T-helper 1 cell (primary cell): ENCODE measurements around the gene NELL1.
"Not testable (repeated sequence)": the region's sequence is repeated elsewhere in the genome, so short reads cannot be mapped to it uniquely, and the experiment has no call there.

Experiments used
- DNase-seq, 5 donors: peaks; one replicate each; pipeline ENCODE4 v3.0.0-alpha.2; 2012 to 2020

NELL1 gene

GRCh38 chr11:21257461-21257860 is 588.1 kb downstream of the NELL1 start:
- DNase-seq: no peak

- DNase-seq: no peak
Observed at GRCh38 chr11:21258414-21258813, 589.0 kb downstream of the NELL1 start.

- no peak for DNase-seq
Observed at GRCh38 chr11:21260101-21260500, 590.7 kb downstream of the NELL1 start.

GRCh38 chr11:21262992-21263391 is 593.6 kb downstream of the NELL1 start:
- DNase-seq: no peak

GRCh38 chr11:21264125-21264524 is 594.7 kb downstream of the NELL1 start:
- no peak for DNase-seq

GRCh38 chr11:21268036-21268435 is 598.6 kb downstream of the NELL1 start:
- DNase-seq: no peak

GRCh38 chr11:21272139-21272538 is 602.8 kb downstream of the NELL1 start:
- DNase-seq: not testable (repeated sequence)

GRCh38 chr11:21278840-21279239 is 609.5 kb downstream of the NELL1 start:
- DNase-seq: no peak

GRCh38 chr11:21285104-21285503 is 615.7 kb downstream of the NELL1 start:
- no peak for DNase-seq

- no peak for DNase-seq
Observed at GRCh38 chr11:21289686-21290085, 620.3 kb downstream of the NELL1 start.

GRCh38 chr11:21295508-21295907 is 626.1 kb downstream of the NELL1 start:
- no peak for DNase-seq

GRCh38 chr11:21301981-21302380 is 632.6 kb downstream of the NELL1 start:
- no peak for DNase-seq

GRCh38 chr11:21306739-21307358 is 637.5 kb downstream of the NELL1 start:
- DNase-seq: no peak

- DNase-seq: no peak
Observed at GRCh38 chr11:21307874-21308273, 638.5 kb downstream of the NELL1 start.

GRCh38 chr11:21316591-21316990 is 647.2 kb downstream of the NELL1 start:
- no peak for DNase-seq

GRCh38 chr11:21321072-21321471 is 651.7 kb downstream of the NELL1 start:
- DNase-seq: no peak

- no peak for DNase-seq
Observed at GRCh38 chr11:21321530-21321929, 652.1 kb downstream of the NELL1 start.

GRCh38 chr11:21323617-21324016 is 654.2 kb downstream of the NELL1 start:
- DNase-seq: no peak

GRCh38 chr11:21343204-21343603 is 673.8 kb downstream of the NELL1 start:
- DNase-seq: no peak

- no peak for DNase-seq
Observed at GRCh38 chr11:21346361-21346760, 677.0 kb downstream of the NELL1 start.

GRCh38 chr11:21350613-21351012 is 681.2 kb downstream of the NELL1 start:
- no peak for DNase-seq

GRCh38 chr11:21353425-21353824 is 684.0 kb downstream of the NELL1 start:
- no peak for DNase-seq

- no peak for DNase-seq
Observed at GRCh38 chr11:21364866-21365624, 695.7 kb downstream of the NELL1 start.

- DNase-seq: no peak
Observed at GRCh38 chr11:21369947-21370346, 700.6 kb downstream of the NELL1 start.

- no peak for DNase-seq
Observed at GRCh38 chr11:21371044-21371443, 701.7 kb downstream of the NELL1 start.
